ENCODE data around the gene PARD3. TPM values are rescaled to one million over a fixed set of nuclear protein-coding genes. Genes with fewer than 3 reads are reported as not detected.

Gene PARD3
- total and polyA plus RNA-seq, 2 experiments from 2014 or later, result 47.2 to 59.7 TPM

DNA sequence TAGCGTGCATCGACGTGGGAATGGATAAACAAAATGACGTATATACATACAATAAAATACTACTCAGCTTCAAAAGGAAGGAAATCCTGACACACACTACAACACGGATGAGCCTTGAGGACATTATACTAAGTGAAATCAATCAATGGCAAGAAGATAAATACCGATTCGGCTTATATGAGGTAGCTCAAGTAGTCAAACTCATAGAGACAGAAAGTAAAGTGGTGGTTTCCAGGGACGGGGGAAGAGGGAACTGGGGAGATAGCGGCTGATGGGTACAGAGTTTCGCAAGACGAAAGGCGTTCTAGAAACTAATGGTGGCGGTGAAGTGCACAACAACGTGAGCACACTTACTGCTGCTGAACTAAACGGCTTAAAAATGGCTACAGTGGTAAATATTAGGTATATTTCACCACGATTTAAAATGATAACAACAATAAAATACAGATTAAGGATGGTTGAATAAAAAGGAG lies 516.7 kb downstream of the PARD3 start:
- Histone ChIP-seq H3K79me2 (no peaks in the 10 kb centered on the region), H3K9me3 (ENCODE audit: low read depth) (no peaks in the 10 kb centered on the region), H3K4me2 (no peak overlapping the region), H3K4me1 (ENCODE audit: insufficient read depth) (peaks cover 13% of the 10 kb centered on the region), H4K20me1 (ENCODE audit: insufficient read depth, poor library complexity, severe bottlenecking) (no peaks in the 10 kb centered on the region), H3K27me3 (no peaks in the 10 kb centered on the region), H2AFZ (no peak overlapping the region), H3K4me3 (no peak overlapping the region), H3K9me2 (replicated peaks; ENCODE audit: insufficient read depth) (no peaks in the 10 kb centered on the region), H3K27ac (peak overlapping the region; percentile 53), H3K36me3 (replicated peaks; ENCODE audit: insufficient read depth, low read depth) (no peaks in the 10 kb centered on the region)
- no peak for TF ChIP-seq EZH2phosphoT487 (IDR thresholded peaks at IDR 0.05; ENCODE audit: low read depth, severe bottlenecking, unreplicated experiment)
- TF ChIP-seq EZH2 (IDR thresholded peaks at IDR 0.05; ENCODE audit: borderline replicate concordance), result no peak
- TF ChIP-seq, protein P1, sequence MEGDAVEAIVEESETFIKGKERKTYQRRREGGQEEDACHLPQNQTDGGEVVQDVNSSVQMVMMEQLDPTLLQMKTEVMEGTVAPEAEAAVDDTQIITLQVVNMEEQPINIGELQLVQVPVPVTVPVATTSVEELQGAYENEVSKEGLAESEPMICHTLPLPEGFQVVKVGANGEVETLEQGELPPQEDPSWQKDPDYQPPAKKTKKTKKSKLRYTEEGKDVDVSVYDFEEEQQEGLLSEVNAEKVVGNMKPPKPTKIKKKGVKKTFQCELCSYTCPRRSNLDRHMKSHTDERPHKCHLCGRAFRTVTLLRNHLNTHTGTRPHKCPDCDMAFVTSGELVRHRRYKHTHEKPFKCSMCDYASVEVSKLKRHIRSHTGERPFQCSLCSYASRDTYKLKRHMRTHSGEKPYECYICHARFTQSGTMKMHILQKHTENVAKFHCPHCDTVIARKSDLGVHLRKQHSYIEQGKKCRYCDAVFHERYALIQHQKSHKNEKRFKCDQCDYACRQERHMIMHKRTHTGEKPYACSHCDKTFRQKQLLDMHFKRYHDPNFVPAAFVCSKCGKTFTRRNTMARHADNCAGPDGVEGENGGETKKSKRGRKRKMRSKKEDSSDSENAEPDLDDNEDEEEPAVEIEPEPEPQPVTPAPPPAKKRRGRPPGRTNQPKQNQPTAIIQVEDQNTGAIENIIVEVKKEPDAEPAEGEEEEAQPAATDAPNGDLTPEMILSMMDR (IDR thresholded peaks at IDR 0.05; ENCODE audit: poor library complexity), result no peak
- no peak for DNase-seq (ENCODE audit: low spot score)
- WGBS (ENCODE audit: low lambda C conversion rate, missing lambda C conversion rate), result 84% methylated on average over 16 of the region's 16 CpGs

DNA sequence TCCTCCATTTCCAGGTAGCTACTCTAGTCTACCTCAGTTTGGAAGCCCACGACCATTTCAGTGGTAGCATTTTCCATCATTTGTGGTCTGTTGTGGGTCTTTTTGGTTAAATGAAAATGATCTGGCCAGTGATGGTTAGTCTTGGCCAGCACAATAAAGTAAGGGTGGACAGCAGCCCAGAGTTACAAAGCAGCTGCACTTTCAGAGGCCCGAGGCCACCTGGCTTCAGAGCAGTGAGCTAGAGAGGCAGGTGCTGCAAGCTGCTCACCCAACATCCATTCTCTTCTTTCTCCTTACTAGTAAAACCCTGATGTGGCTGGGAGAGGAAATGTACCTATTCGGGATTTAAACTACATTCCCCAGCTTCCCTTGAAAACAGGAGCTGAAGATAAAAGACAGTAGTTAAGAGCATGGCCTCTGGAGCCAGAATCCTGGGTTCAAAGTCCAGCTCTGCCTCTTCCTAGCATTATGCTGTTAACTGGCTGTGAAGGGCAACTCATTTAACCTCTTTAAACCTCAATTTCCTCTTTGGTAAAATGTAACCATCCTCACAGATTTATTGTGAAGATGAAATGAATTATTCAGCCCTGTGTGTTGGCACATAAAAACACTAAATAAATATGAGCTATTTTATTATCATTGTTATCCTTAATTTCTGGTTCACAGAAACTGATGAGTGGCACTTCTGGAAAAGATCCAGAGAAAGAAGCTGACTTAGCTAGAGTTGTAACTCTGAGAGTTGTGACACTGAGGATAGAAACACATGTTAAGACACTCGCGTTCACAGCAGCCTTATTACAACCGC lies 517.4 kb downstream of the PARD3 start:
- Histone ChIP-seq H3K9me2 (replicated peaks; ENCODE audit: insufficient read depth) (no peaks in the 10 kb centered on the region), H3K27me3 (no peaks in the 10 kb centered on the region), H2AFZ (no peak overlapping the region), H3K9me3 (ENCODE audit: low read depth) (no peaks in the 10 kb centered on the region), H3K4me3 (no peak overlapping the region), H3K36me3 (replicated peaks; ENCODE audit: insufficient read depth, low read depth) (no peaks in the 10 kb centered on the region), H3K4me1 (ENCODE audit: insufficient read depth) (peaks cover 13% of the 10 kb centered on the region), H3K27ac (peak overlapping the region; percentile 53), H4K20me1 (ENCODE audit: insufficient read depth, poor library complexity, severe bottlenecking) (no peaks in the 10 kb centered on the region), H3K79me2 (no peaks in the 10 kb centered on the region), H3K4me2 (no peak overlapping the region)
- WGBS (ENCODE audit: low lambda C conversion rate, missing lambda C conversion rate), result 65% methylated on average over 6 of the region's 6 CpGs
- peak; percentile 49 for DNase-seq (ENCODE audit: low spot score)
- TF ChIP-seq EZH2 (IDR thresholded peaks at IDR 0.05; ENCODE audit: borderline replicate concordance) (no peak), EZH2phosphoT487 (IDR thresholded peaks at IDR 0.05; ENCODE audit: low read depth, severe bottlenecking, unreplicated experiment) (no peak)
- TF ChIP-seq, protein P1 (IDR thresholded peaks at IDR 0.05; ENCODE audit: poor library complexity), result no peak

DNA sequence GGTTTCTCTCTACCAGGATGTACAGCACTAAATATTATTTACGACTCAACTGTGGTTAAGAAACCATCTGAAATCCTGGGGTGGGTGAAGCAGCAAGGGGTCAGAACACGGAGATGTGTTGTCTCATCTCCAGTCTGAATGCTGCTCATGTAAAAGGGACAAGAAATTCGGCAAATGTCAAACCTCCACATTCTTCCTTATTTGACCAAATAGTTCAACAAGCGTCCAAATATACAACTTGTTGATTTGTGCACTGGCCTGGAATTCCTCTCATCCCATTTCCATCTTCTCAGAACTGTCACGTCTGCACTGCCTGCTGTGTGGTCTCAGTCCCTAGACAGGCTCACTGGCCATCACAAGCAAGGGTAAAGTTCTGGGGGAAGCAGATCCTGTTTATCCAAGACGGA lies 520.0 kb downstream of the PARD3 start:
- Histone ChIP-seq H3K9me2 (replicated peaks; ENCODE audit: insufficient read depth) (no peaks in the 10 kb centered on the region), H3K4me3 (no peak overlapping the region), H3K27ac (peak overlapping the region; percentile 16), H2AFZ (no peak overlapping the region), H4K20me1 (ENCODE audit: insufficient read depth, poor library complexity, severe bottlenecking) (no peaks in the 10 kb centered on the region), H3K36me3 (replicated peaks; ENCODE audit: insufficient read depth, low read depth) (no peaks in the 10 kb centered on the region), H3K9me3 (ENCODE audit: low read depth) (no peaks in the 10 kb centered on the region), H3K4me2 (no peak overlapping the region), H3K27me3 (no peaks in the 10 kb centered on the region), H3K4me1 (ENCODE audit: insufficient read depth) (peaks cover 13% of the 10 kb centered on the region), H3K79me2 (no peaks in the 10 kb centered on the region)
- DNase-seq (ENCODE audit: low spot score), result no peak
- WGBS (ENCODE audit: low lambda C conversion rate, missing lambda C conversion rate), result 74% methylated on average over 6 of the region's 6 CpGs
- TF ChIP-seq EZH2 (IDR thresholded peaks at IDR 0.05; ENCODE audit: borderline replicate concordance) (no peak), EZH2phosphoT487 (IDR thresholded peaks at IDR 0.05; ENCODE audit: low read depth, severe bottlenecking, unreplicated experiment) (no peak)
- TF ChIP-seq, protein P1 (IDR thresholded peaks at IDR 0.05; ENCODE audit: poor library complexity), result no peak
